ENCODE results near the gene KCNMB4. TPM values are rescaled to one million over a fixed set of nuclear protein-coding genes. Genes with fewer than 3 reads are reported as not detected.

KCNMB4 gene
- total RNA-seq, 4 donors from 2014 or later: 1.1 to 10.9 (median 1.4) TPM

- Histone ChIP-seq H3K4me1 (no peaks in the 10 kb centered on the region), H3K27me3 (no peaks in the 10 kb centered on the region), H3K4me3 (no peak overlapping the region), H3K36me3 (peaks cover 0 to 22% (median 5%) of the 10 kb centered on the region in 4 donors), H3K9me3 (no peaks in the 10 kb centered on the region), H3K27ac (no peak overlapping the region)
- DNase-seq: no peak
- in situ Hi-C loops (cut with MboI; ENCODE audit: low pct_ligation_motif_present in 1 of 4, low pct_unique_long_range_greater_than_20kb in 1 of 4, low sequenced_read_pairs in 3 of 4) (loop anchor here in 2 of 4 donors (25.0 kb wide), 2 partner anchors 117 to 442 kb away; partner anchors contain the start of gene CNOT2 (in 1 of the 2)), intact Hi-C loops (cut with DNase I; ENCODE audit: low total_unique reads) (no loop called here)
- TF ChIP-seq POLR2AphosphoS5 (IDR thresholded peaks at IDR 0.05) (no peak), EP300 (IDR thresholded peaks at IDR 0.05; ENCODE audit: low read depth) (no peak), CTCF (IDR thresholded peaks at IDR 0.05) (no peak), POLR2A (IDR thresholded peaks at IDR 0.05) (no peak)
- 75 to 84% methylated on average over 3 of the region's 3 CpGs for WGBS, 2 donors (ENCODE audit: low coverage in 1 of 2)
These were observed 11.3 kb upstream of the KCNMB4 start for GRCh38 chr12:70354787-70355186.

GRCh38 chr12:70355972-70356371 lies 10.1 kb upstream of the KCNMB4 start:
- 93 to 98% methylated on average over 4 of the region's 4 CpGs for whole genome bisulfite sequencing, 2 donors (ENCODE audit: low coverage in 1 of 2)
- H3K9me3 ChIP-seq: no peaks in the 10 kb centered on the region
- intact Hi-C loops (cut with DNase I; ENCODE audit: low total_unique reads): no loop called here

GRCh38 chr12:70359458-70360197 lies 6.5 kb upstream of the KCNMB4 start:
- in situ Hi-C loops (cut with MboI; ENCODE audit: low pct_ligation_motif_present in 1 of 4, low pct_unique_long_range_greater_than_20kb in 1 of 4, low sequenced_read_pairs in 3 of 4) (loop anchor here in 2 of 4 donors (25.0 kb wide), 2 partner anchors 122 to 447 kb away; partner anchors contain the start of gene CNOT2 (in 1 of the 2)), intact Hi-C loops (cut with DNase I; ENCODE audit: low total_unique reads) (no loop called here)
- 91 to 100% methylated on average over 1 of the region's 1 CpG for WGBS, 2 donors (ENCODE audit: low coverage in 1 of 2)
- Histone ChIP-seq H3K4me1 (peaks cover 0 to 3% (median 0%) of the 10 kb centered on the region in 4 donors), H3K9me3 (no peaks in the 10 kb centered on the region), H3K27me3 (peaks cover 35% of the 10 kb centered on the region), H3K36me3 (peaks cover 0 to 9% (median 2%) of the 10 kb centered on the region in 4 donors), H3K4me3 (no peak overlapping the region), H3K27ac (no peak overlapping the region)
- TF ChIP-seq POLR2AphosphoS5 (IDR thresholded peaks at IDR 0.05) (no peak), POLR2A (IDR thresholded peaks at IDR 0.05) (no peak), CTCF (IDR thresholded peaks at IDR 0.05) (no peak), EP300 (IDR thresholded peaks at IDR 0.05; ENCODE audit: low read depth) (no peak)
- DNase-seq: no peak

More at GRCh38 chr12:70355972-70356371, 10.1 kb upstream of the KCNMB4 start:
- in situ Hi-C loops (cut with MboI; ENCODE audit: low pct_ligation_motif_present in 1 of 4, low pct_unique_long_range_greater_than_20kb in 1 of 4, low sequenced_read_pairs in 3 of 4): loop anchor here in 2 of 4 donors (25.0 kb wide), 2 partner anchors 119 to 444 kb away; partner anchors contain the start of gene CNOT2 (in 1 of the 2)
- Histone ChIP-seq H3K27me3 (no peaks in the 10 kb centered on the region), H3K4me3 (no peak overlapping the region), H3K4me1 (no peaks in the 10 kb centered on the region), H3K36me3 (peaks cover 0 to 22% (median 5%) of the 10 kb centered on the region in 4 donors), H3K27ac (no peak overlapping the region)
- DNase-seq: no peak
- no peak for TF ChIP-seq CTCF (IDR thresholded peaks at IDR 0.05)
- TF ChIP-seq POLR2AphosphoS5 (IDR thresholded peaks at IDR 0.05): no peak
- TF ChIP-seq EP300 (IDR thresholded peaks at IDR 0.05; ENCODE audit: low read depth): no peak
- no peak for TF ChIP-seq POLR2A (IDR thresholded peaks at IDR 0.05)

- in situ Hi-C loops (cut with MboI; ENCODE audit: low pct_ligation_motif_present in 1 of 4, low pct_unique_long_range_greater_than_20kb in 1 of 4, low sequenced_read_pairs in 3 of 4) (loop anchor here in 2 of 4 donors (25.0 kb wide), 2 partner anchors 123 to 448 kb away; partner anchors contain the start of gene CNOT2 (in 1 of the 2)), intact Hi-C loops (cut with DNase I; ENCODE audit: low total_unique reads) (no loop called here)
- Histone ChIP-seq H3K27me3 (peaks cover 41% of the 10 kb centered on the region), H3K27ac (no peak overlapping the region), H3K9me3 (no peaks in the 10 kb centered on the region), H3K4me1 (peaks cover 0 to 9% (median 3%) of the 10 kb centered on the region in 4 donors), H3K36me3 (peaks cover 0 to 3% (median 1%) of the 10 kb centered on the region in 4 donors), H3K4me3 (no peak overlapping the region)
- no peak for DNase-seq
- TF ChIP-seq CTCF (IDR thresholded peaks at IDR 0.05) (no peak), EP300 (IDR thresholded peaks at IDR 0.05; ENCODE audit: low read depth) (no peak), POLR2A (IDR thresholded peaks at IDR 0.05) (no peak), POLR2AphosphoS5 (IDR thresholded peaks at IDR 0.05) (no peak)
These were observed 5.9 kb upstream of the KCNMB4 start for GRCh38 chr12:70360218-70360617.

Measured in transverse colon (tissue), 4 donors.